Activated T-cell treated with anti-CD3 and anti-CD28 coated beads, Interleukin-2, amount 50 U/mL, for 4 hours (primary cell): ENCODE measurements around the gene CENPP. TPM values are rescaled to one million over a fixed set of nuclear protein-coding genes. Genes with fewer than 3 reads are reported as not detected.
"Not testable (repeated sequence)": the region's sequence is repeated elsewhere in the genome, so short reads cannot be mapped to it uniquely, and the experiment has no call there.

Source experiments
- ATAC-seq, 2 donors: fragments of 200-7000 bp; cut with Tn5 transposase; one replicate each; pipeline ENCODE4 v1.10.0; 2021
- DNase-seq: peaks from one replicate; pipeline ENCODE4 v3.0.0-alpha.2; 2020
- H3K27me3 Mint-ChIP-seq: one replicate; pipeline ENCODE4 v1.8.0; 2021; ENCODE audit warnings: low read depth, mixed read lengths
- H3K36me3 Mint-ChIP-seq: one replicate; pipeline ENCODE4 v1.8.0; 2022; ENCODE audit warnings: mixed read lengths; ENCODE audit not compliant: insufficient read depth
- H3K4me1 Mint-ChIP-seq: one replicate; pipeline ENCODE4 v1.8.0; 2021; ENCODE audit warnings: low read depth, mixed read lengths
- H3K4me3 Mint-ChIP-seq: one replicate; pipeline ENCODE4 v1.8.0; 2021; ENCODE audit warnings: mild to moderate bottlenecking, moderate library complexity, mixed read lengths
- H3K9me3 Mint-ChIP-seq: one replicate; pipeline ENCODE4 v1.8.0; 2021; ENCODE audit warnings: mixed read lengths
- total RNA-seq, 3 donors: library from RNA; stranded (reverse); gene quantifications; one replicate each; pipeline ENCODE4 v1.2.1, GENCODE V29; 2021

CENPP gene
- total RNA-seq, 3 donors from 2014 or later: 13.7 to 17.7 (median 15.6) TPM

GRCh38 chr9:92407818-92408217 is 82.1 kb downstream of the CENPP start:
- peaks cover 24% of the 10 kb centered on the region for H3K4me1 Mint-ChIP-seq

GRCh38 chr9:92408747-92409478 is 83.2 kb downstream of the CENPP start:
- no peaks in the 10 kb centered on the region for H3K9me3 Mint-ChIP-seq
- no peaks in the 10 kb centered on the region for H3K27me3 Mint-ChIP-seq
- H3K4me3 Mint-ChIP-seq: no peak overlapping the region

More at GRCh38 chr9:92407818-92408217, 82.1 kb downstream of the CENPP start:
- ATAC-seq: no peak
- H3K27me3 Mint-ChIP-seq: no peaks in the 10 kb centered on the region
- H3K36me3 Mint-ChIP-seq: no peaks in the 10 kb centered on the region
- H3K4me3 Mint-ChIP-seq: no peak overlapping the region
- no peaks in the 10 kb centered on the region for H3K9me3 Mint-ChIP-seq
- DNase-seq: no peak

GRCh38 chr9:92411157-92411556 is 85.4 kb downstream of the CENPP start:
- not testable (repeated sequence) for H3K36me3 Mint-ChIP-seq, ATAC-seq, H3K4me3 Mint-ChIP-seq, H3K9me3 Mint-ChIP-seq, H3K27me3 Mint-ChIP-seq, DNase-seq
- peaks cover 13% of the 10 kb centered on the region for H3K4me1 Mint-ChIP-seq

More at GRCh38 chr9:92408747-92409478, 83.2 kb downstream of the CENPP start:
- Mint-ChIP-seq H3K4me1 (peaks cover 24% of the 10 kb centered on the region), H3K36me3 (no peaks in the 10 kb centered on the region)
- ATAC-seq (no peak), DNase-seq (no peak)

- no peaks in the 10 kb centered on the region for H3K36me3 Mint-ChIP-seq
These were observed 88.8 kb downstream of the CENPP start for GRCh38 chr9:92414566-92414965.

GRCh38 chr9:92422611-92423338 is 97.0 kb downstream of the CENPP start:
- Mint-ChIP-seq H3K4me1 (no peaks in the 10 kb centered on the region), H3K36me3 (no peaks in the 10 kb centered on the region), H3K4me3 (no peak overlapping the region), H3K27me3 (no peaks in the 10 kb centered on the region), H3K9me3 (no peaks in the 10 kb centered on the region)
- ATAC-seq: no peak
- DNase-seq: no peak

More at GRCh38 chr9:92414566-92414965, 88.8 kb downstream of the CENPP start:
- H3K9me3 Mint-ChIP-seq: no peaks in the 10 kb centered on the region
- H3K27me3 Mint-ChIP-seq: no peaks in the 10 kb centered on the region
- no peak for ATAC-seq
- no peak overlapping the region for H3K4me3 Mint-ChIP-seq
- no peaks in the 10 kb centered on the region for H3K4me1 Mint-ChIP-seq
- no peak for DNase-seq

GRCh38 chr9:92423612-92424011 is 97.9 kb downstream of the CENPP start:
- Mint-ChIP-seq H3K36me3 (no peaks in the 10 kb centered on the region), H3K9me3 (no peaks in the 10 kb centered on the region), H3K27me3 (no peaks in the 10 kb centered on the region), H3K4me1 (no peaks in the 10 kb centered on the region), H3K4me3 (no peak overlapping the region)
- ATAC-seq (no peak), DNase-seq (no peak)

GRCh38 chr9:92424340-92424739 is 98.6 kb downstream of the CENPP start, which contains the start of gene OMD:
TSS of gene OMD (minus strand) at chr9:92424471. CDS start at chr9:92417558, 6,913 bp downstream.
- Mint-ChIP-seq H3K27me3 (no peaks in the 10 kb centered on the region), H3K36me3 (no peaks in the 10 kb centered on the region), H3K4me3 (no peak within 1 kb of the TSS)

GRCh38 chr9:92425474-92425873 is 99.7 kb downstream of the CENPP start:
- ATAC-seq (no peak), DNase-seq (no peak)
- no peaks in the 10 kb centered on the region for H3K4me1 Mint-ChIP-seq
- H3K9me3 Mint-ChIP-seq: no peaks in the 10 kb centered on the region
- no peak overlapping the region for H3K4me3 Mint-ChIP-seq
- H3K27me3 Mint-ChIP-seq: no peaks in the 10 kb centered on the region
- no peaks in the 10 kb centered on the region for H3K36me3 Mint-ChIP-seq

More at GRCh38 chr9:92424340-92424739, 98.6 kb downstream of the CENPP start, which contains the start of gene OMD:
- DNase-seq (no peak), ATAC-seq (no peak)
- Mint-ChIP-seq H3K4me1 (no peaks in the 10 kb centered on the region), H3K9me3 (no peaks in the 10 kb centered on the region)

GRCh38 chr9:92426501-92427145 is 100.9 kb downstream of the CENPP start:
- no peaks in the 10 kb centered on the region for H3K27me3 Mint-ChIP-seq
- no peaks in the 10 kb centered on the region for H3K36me3 Mint-ChIP-seq
- H3K4me3 Mint-ChIP-seq: no peak overlapping the region

GRCh38 chr9:92429836-92430235 is 104.1 kb downstream of the CENPP start:
- DNase-seq: no peak
- ATAC-seq: no peak
- H3K36me3 Mint-ChIP-seq: no peaks in the 10 kb centered on the region
- H3K4me3 Mint-ChIP-seq: no peak overlapping the region
- H3K27me3 Mint-ChIP-seq: no peaks in the 10 kb centered on the region
- H3K4me1 Mint-ChIP-seq: no peaks in the 10 kb centered on the region
- no peaks in the 10 kb centered on the region for H3K9me3 Mint-ChIP-seq

More at GRCh38 chr9:92426501-92427145, 100.9 kb downstream of the CENPP start:
- H3K9me3 Mint-ChIP-seq: no peaks in the 10 kb centered on the region
- no peak for DNase-seq
- no peaks in the 10 kb centered on the region for H3K4me1 Mint-ChIP-seq
- no peak for ATAC-seq

- ATAC-seq (no peak), DNase-seq (no peak)
- Mint-ChIP-seq H3K36me3 (no peaks in the 10 kb centered on the region), H3K4me1 (no peaks in the 10 kb centered on the region), H3K4me3 (no peak overlapping the region), H3K9me3 (no peaks in the 10 kb centered on the region), H3K27me3 (no peaks in the 10 kb centered on the region)
These were observed 106.6 kb downstream of the CENPP start for GRCh38 chr9:92432350-92432749.

- Mint-ChIP-seq H3K36me3 (no peaks in the 10 kb centered on the region), H3K9me3 (no peaks in the 10 kb centered on the region), H3K4me3 (no peak overlapping the region), H3K4me1 (no peaks in the 10 kb centered on the region), H3K27me3 (no peaks in the 10 kb centered on the region)
- DNase-seq (no peak), ATAC-seq (no peak)
These were observed 107.3 kb downstream of the CENPP start for GRCh38 chr9:92432972-92433548.

GRCh38 chr9:92435263-92435662 is 109.5 kb downstream of the CENPP start:
- Mint-ChIP-seq H3K4me1 (peaks cover 3% of the 10 kb centered on the region), H3K4me3 (no peak overlapping the region), H3K27me3 (no peaks in the 10 kb centered on the region), H3K36me3 (no peaks in the 10 kb centered on the region), H3K9me3 (no peaks in the 10 kb centered on the region)
- ATAC-seq (no peak), DNase-seq (no peak)

GRCh38 chr9:92438900-92439526 is 113.3 kb downstream of the CENPP start:
- no peak for DNase-seq
- no peaks in the 10 kb centered on the region for H3K36me3 Mint-ChIP-seq
- no peak for ATAC-seq
- H3K4me1 Mint-ChIP-seq: peaks cover 11% of the 10 kb centered on the region
- H3K4me3 Mint-ChIP-seq: no peak overlapping the region
- no peaks in the 10 kb centered on the region for H3K27me3 Mint-ChIP-seq
- H3K9me3 Mint-ChIP-seq: no peaks in the 10 kb centered on the region
